GM19043 (cell line): ENCODE data around the gene OR5B21.

Experiments
- ATAC-seq: cut with Tn5 transposase; IDR thresholded peaks from one replicate; pipeline ENCODE4 v1.9.1; 2021; ENCODE audit warnings: low read depth; ENCODE audit not compliant: unreplicated experiment

Gene OR5B21

DNA sequence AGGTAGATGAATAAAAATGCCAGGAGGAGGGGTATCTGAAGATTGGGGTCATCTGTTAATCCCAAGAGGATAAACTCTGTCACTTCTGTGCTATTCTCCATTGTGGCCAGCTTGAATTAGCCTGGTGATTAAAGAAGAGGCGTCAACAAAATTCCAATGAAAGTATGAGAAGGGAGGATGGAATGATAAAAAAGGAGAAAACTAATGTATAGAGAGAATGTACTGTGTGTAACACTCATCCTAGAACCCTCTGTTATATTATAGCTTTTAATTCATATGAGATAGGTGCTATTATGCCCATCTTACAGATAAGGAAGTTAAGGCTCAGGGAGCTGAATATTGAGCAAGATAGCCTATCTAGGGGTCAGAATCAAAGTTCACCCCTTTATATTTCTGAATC lies at the start of gene OR5B21:
Gene OR5B21 (minus strand): TSS at position 101 of the 400 bp plus-strand sequence. CDS start 0 bp downstream, at position 101.
- no peak for ATAC-seq

DNA sequence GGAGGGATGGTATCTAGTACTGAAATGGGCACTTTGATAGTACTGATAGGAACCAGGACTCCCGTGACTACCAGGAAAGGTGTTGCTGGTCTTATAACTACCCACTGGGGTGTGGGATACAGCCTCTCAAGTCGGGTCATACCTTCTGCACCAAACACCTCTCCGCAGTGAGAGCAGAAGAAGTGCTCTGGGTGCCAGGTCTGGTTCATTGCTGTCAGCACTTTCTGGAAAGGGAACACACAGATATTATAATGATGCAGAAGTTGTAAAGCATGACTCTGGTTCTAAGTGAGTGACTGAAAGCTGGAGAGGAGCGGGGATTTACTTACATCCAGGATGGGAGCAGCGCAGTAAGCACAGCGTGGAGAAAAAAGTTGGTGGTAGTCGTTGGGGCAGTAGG lies 41.7 kb upstream of the OR5B21 start:
- ATAC-seq, result no peak

GRCh38 chr11:58546841-58547240 lies 38.9 kb upstream of the OR5B21 start:
- ATAC-seq, result no peak

GRCh38 chr11:58531865-58532341 lies 24.0 kb upstream of the OR5B21 start:
- no peak for ATAC-seq

DNA sequence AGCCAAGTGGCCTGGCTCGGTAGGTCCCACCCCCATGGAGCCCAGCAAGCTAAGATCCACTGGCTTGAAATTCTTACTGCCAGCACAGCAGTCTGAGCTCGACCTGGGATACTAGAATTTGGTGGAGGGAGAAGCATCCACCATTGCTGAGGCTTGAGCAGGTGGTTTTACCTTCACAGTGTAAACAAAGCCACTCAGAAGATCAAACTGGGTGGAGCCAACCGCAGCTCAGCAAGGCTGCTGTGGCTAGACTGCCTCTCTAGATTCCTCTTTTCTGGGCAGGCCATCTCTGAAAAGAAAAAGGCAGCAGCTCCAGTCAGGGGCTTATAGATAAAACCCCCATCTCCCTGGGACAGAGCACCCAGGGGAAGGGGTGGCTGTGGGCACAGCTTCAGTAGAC lies 22.3 kb upstream of the OR5B21 start:
- no peak for ATAC-seq

- ATAC-seq, result no peak
These were observed 19.5 kb upstream of the OR5B21 start for GRCh38 chr11:58527429-58527828.

DNA sequence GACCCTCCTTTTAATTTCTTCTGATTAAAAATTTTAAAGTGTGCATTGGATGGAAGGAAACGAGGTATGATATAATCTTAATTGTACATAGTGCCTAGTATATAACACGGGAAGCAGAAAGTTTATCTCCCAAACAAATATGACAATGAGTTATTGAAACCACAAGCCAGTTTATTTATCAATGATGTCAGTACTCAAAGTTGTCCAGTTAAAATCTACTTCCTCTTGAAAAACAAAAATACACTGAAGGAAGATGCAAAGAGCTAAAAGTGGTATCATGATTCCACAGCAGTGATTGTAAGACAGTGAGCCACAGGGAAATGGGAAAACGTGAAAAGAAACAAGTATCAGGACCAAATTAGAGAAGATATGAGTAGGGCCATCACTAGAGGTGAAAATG lies 18.8 kb upstream of the OR5B21 start:
- ATAC-seq, result no peak

DNA sequence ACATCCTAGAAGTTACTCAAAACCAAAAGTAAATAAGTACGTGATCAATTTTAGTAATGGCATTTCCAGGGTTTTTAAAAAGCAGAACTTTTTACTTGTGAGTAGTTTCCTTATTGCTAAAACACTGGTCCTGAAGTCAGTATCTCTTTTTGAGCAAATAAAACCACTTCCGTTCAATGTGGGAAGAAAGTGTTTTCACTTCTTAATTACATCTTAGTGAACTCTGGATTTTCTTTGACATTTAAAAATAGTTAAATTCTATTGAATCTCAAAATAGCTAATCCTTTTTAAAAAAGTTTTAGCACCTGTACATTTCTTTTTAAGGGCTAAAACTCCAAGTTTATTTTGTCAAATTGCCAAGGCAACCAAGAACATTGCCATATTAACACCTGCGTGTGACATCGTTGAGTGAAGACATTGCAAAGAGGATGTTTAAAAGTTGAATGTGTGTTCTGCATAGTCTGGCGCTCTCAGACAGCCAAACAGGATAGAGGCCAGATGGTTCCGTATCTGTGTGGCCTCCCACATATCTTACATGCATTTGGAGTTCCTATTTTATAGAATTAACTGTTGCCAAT lies 17.2 kb upstream of the OR5B21 start:
- ATAC-seq, result peak; percentile 81

DNA sequence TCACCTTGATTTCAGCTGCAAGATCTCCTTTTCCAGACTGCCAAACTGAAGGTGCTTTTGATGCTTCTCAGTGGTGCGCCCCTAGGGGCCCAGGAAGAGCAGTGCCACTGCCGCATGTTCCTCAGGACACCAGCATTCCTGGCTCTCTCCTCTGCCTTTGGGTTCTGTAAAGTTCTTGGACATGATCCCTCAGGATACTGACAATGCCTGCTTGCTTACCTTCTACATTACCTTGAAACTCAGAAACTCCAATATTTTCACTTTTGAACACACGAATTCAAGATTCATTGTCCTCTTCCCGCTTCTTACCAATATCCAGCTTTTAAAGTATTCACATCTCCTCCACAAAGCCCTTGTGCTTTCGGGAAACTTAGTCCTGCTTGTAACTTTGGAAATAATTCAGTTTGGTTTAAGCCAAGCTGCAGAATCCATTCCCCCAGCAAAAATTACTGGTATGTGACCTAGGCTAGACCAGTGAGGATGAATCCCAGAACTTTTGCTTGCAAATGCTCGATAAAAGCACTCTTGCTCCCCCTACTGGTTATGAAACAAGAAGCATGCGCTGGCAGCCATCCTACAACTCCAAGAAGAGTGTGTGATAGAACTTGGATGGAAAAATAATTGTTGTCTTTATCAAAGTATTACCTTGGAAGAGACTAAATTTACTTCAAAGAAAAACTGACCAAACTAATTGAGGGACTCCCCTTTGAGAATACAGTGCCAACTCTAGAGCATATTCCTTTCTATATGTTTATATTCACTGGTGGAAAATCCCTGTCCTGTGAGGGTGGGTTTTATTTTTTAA lies 16.5 kb upstream of the OR5B21 start:
- peak; percentile 43 for ATAC-seq

GRCh38 chr11:58513747-58514367 lies 6.0 kb upstream of the OR5B21 start:
- peak; percentile 75 for ATAC-seq

DNA sequence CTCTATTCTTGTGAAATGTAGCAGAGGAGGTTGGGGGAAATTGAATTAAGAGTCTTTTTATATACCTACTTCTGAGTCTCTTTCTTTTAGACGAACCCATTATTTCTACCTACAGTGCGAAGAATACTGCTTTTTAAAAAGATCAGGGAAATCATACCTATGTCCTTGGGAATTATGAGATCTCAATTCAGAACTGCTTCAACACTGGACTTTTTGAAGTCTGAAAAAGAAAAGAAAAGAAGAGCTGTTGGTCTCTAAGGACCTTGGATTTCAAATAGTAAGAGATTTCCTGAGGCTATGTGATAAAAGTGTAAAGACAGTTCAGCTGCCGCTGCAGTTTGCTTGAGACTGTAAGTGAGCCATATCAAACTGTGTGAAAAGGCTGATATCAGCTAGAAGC lies 3.7 kb upstream of the OR5B21 start:
- no peak for ATAC-seq

DNA sequence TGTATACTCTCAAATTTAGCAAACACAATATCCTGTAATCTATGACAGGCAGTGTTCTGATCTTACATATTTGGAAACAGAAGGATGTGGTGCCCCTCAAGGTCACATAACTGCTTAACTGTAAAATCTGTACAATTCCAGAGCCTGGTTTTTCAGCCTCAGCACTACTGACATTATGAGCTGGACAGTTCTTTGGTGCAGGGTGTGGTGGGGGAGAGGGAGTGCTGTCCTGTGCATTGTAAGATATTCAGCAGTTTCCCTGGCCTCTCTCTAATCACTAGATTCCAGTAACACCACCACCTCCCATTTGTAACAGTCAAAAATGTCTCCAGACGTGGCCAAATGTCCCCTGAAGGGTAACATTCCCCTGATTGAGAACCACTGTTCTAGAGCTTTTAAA lies 1.8 kb upstream of the OR5B21 start:
- ATAC-seq, result no peak

GRCh38 chr11:58508814-58509213 lies 909 bp upstream of the OR5B21 start:
- no peak for ATAC-seq

DNA sequence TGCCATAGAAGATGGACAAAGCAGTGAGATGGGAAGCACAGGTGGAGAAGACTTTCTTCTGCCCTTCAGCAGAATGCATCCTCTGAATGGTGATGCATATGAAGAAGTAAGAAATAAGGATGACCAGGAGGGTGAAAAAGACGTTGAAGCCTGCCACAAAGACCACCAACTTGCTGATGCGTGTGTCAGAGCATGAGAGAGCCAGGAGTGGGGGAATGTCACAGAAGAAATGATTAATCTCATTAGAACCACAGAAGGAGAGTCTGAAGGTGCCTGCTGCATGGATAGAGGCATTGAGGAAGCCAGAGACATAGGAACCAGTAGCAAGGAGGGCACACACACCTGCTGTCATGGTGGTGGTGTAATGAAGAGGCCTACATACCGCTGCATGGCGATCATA lies 550 bp downstream of the OR5B21 start:
- no peak for ATAC-seq

DNA sequence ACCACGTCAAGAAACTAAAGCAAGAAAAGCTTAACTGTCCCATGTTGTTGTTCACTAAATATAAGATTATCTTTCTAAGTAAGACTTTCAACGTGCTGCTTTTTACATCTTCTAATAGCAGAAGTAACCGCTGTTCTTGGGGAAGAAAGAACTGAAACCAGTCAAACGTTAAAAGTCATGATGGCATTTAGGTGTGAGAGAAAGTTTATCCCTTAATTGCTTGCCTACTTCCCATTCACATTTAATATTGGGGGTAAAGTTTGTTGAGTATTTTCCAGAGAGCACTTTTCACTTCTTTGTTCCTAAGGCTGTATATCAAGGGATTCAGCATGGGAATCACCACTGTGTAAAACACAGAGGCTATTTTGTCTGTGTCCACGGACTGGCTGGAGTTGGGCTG lies 970 bp downstream of the OR5B21 start:
- no peak for ATAC-seq

GRCh38 chr11:58505849-58506248 lies 2.1 kb downstream of the OR5B21 start:
- no peak for ATAC-seq

DNA sequence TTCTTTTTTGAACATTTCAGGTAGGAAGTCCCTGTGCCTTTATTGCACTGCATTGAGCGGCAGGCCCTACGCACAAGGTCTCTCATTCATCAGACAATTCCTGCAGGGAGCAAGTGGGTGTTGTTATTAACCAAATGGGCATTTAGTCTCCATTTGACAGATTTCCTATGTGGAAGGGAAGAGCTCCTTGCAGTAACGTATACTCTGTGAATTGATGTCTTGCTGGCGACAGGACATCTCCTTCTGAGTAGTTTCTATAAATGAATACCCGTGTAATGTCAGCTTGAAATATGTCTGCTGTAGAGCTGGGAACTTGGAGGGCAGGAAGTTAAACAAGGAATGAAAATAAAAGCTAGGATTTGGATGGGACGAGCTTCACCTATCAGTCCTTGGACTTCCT lies 3.7 kb downstream of the OR5B21 start:
- no peak for ATAC-seq

DNA sequence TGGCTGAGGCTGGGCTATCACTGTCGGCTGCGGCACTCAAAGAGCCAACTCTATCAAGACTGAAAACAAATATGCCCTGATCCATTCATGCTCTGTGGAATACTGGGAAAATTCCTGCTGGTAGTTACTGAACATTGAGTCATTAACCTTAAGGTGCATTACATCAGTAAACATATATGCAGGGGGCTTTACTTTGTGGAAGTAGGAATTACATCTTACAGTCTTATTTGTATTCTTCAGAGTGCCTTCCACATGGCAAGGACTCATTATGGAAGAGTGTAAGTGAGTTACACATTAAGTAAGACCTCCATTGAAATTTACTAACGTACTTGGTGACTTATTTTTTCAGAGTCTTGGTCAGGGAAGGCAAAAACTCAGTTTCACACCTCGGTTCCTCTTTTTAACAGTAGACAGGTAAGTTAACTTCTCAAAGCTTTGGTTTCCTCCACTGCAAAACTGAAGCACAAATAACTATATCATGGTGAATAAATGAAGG lies 4.5 kb downstream of the OR5B21 start:
- ATAC-seq, result peak; percentile 95

- no peak for ATAC-seq
These were observed 5.9 kb downstream of the OR5B21 start for GRCh38 chr11:58502004-58502403.

- no peak for ATAC-seq
These were observed 9.4 kb downstream of the OR5B21 start for GRCh38 chr11:58498464-58498863.

DNA sequence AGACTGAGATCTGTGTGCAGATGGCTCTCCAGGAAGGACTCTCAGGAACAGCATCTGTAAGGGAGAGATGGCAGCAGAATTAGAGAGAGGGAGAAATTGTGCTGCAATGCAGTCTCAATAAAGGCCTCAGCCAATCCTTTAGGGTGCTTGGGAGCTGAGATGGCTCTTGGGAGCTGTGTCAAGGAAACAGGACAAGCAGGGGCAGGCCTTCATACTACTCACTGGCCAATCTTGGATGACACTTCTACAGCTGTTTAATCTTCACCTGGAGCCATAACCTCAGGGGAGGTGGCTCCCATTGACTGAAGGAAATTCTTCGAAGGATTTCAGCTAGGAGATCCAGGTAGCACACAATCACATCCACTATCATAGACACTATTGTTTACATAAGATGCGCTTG lies 10.0 kb downstream of the OR5B21 start:
- ATAC-seq, result no peak

DNA sequence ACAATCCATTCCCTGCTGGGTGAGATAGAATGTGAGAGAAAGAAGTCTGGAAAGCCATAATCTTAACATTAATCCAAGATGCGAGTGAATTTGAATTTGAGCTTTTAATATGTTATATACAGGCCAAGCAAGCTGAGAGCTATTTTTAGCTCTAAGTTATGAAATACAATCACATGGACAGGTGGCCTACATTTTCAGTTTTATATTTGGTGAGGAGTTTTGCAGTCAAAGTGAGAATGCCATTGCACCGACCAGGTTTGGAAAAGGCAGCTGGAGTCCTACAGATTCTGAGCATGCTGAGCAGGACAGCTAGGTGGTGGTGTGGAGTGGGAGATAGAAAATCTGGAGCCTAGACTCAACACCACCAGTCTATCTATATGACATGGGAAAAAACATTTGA lies 12.0 kb downstream of the OR5B21 start:
- ATAC-seq, result peak; percentile 45
